Nucleus accumbens (tissue), 56 donors: ENCODE measurements around the gene PAIP2B.
"Not testable (repeated sequence)": the region's sequence is repeated elsewhere in the genome, so short reads cannot be mapped to it uniquely, and the experiment has no call there.

Experiments
- DNase-seq, 56 donors: peaks; one replicate each; lab custom pipeline; 2025; lab: John Stamatoyannopoulos, UW

The PAIP2B gene

GRCh38 chr2:71223767-71224333 lies 3.1 kb downstream of the PAIP2B start:
- peak in 47 of 56 donors; percentile 11 to 89 (median 56) for DNase-seq

- DNase-seq: no peak
Observed at GRCh38 chr2:71220743-71221142, 6.2 kb downstream of the PAIP2B start.

- DNase-seq: no peak
Observed at GRCh38 chr2:71216501-71216900, 10.4 kb downstream of the PAIP2B start.

- DNase-seq: no peak
Observed at GRCh38 chr2:71215447-71215846, 11.5 kb downstream of the PAIP2B start.

GRCh38 chr2:71212336-71212735 lies 14.6 kb downstream of the PAIP2B start:
- DNase-seq: no peak

- no peak for DNase-seq
Observed at GRCh38 chr2:71210292-71210691, 16.6 kb downstream of the PAIP2B start.

- no peak for DNase-seq
Observed at GRCh38 chr2:71208756-71209155, 18.1 kb downstream of the PAIP2B start.

- peak in 11 of 56 donors; percentile 1 to 62 (median 25) for DNase-seq
Observed at GRCh38 chr2:71207601-71208000, 19.3 kb downstream of the PAIP2B start.

GRCh38 chr2:71206271-71206670 lies 20.6 kb downstream of the PAIP2B start:
- DNase-seq: no peak

GRCh38 chr2:71191570-71191943 lies 35.3 kb downstream of the PAIP2B start:
- DNase-seq: no peak

- peak in 12 of 56 donors; percentile 1 to 49 (median 12) for DNase-seq
Observed at GRCh38 chr2:71190656-71191569, 36.0 kb downstream of the PAIP2B start.

GRCh38 chr2:71187589-71187988 lies 39.3 kb downstream of the PAIP2B start:
- no peak for DNase-seq

GRCh38 chr2:71186973-71187372 lies 39.9 kb downstream of the PAIP2B start:
- no peak for DNase-seq

GRCh38 chr2:71183306-71184115 lies 43.4 kb downstream of the PAIP2B start:
- DNase-seq: not testable (repeated sequence)

GRCh38 chr2:71181316-71181715 lies 45.6 kb downstream of the PAIP2B start:
- no peak for DNase-seq

GRCh38 chr2:71178836-71179235 lies 48.1 kb downstream of the PAIP2B start:
- DNase-seq: not testable (repeated sequence)

GRCh38 chr2:71174207-71174606 lies 52.7 kb downstream of the PAIP2B start:
- DNase-seq: no peak

- no peak for DNase-seq
Observed at GRCh38 chr2:71173096-71173495, 53.8 kb downstream of the PAIP2B start.

GRCh38 chr2:71166812-71167211 lies 60.1 kb downstream of the PAIP2B start:
- DNase-seq: peak in 28 of 56 donors; percentile 6 to 74 (median 30)

GRCh38 chr2:71157124-71157793 lies 69.6 kb downstream of the PAIP2B start:
- DNase-seq: peak in 42 of 56 donors; percentile 2 to 84 (median 38)
